Measurements from ENCODE around the gene NRXN2.

Gene NRXN2

DNA sequence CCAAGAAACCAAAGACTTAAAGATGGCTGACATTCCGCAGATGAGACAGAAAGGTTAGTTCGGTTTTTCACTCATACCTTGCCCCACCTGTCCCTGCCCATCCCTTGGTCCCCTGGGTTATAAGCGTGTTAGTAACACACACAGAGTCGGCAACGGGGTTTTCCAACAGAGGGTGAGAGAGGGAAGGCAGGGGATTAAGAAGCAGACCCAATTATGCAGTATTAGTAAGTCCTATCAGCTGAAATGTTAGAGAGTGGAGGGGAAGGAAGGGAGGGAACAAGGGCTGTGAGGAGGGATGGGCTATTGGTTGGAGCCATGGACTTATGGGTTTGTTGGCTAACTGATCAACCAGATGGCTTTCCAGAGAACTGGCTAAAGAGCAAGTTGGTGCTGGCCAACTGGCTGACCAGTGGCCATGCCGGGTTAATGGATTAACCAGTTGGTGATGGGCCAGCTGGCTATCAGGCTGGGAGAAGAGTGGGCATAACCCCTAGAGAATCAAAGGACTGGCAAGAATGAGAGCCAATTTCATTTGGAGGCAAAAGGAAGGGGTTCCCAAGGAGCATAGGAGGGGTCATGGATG, 45.5 kb downstream of the NRXN2 start:
- H2BK15ac ChIP-seq (replicated peaks; ENCODE audit: low read depth), result no peak overlapping the region
- H3K9ac ChIP-seq (ENCODE audit: low read length), result no peak overlapping the region
- no peak overlapping the region for H2AK5ac ChIP-seq (ENCODE audit: low read length)
- no peak overlapping the region for H2BK120ac ChIP-seq (ENCODE audit: low read depth, low read length)
- no peak overlapping the region for H4K8ac ChIP-seq (ENCODE audit: low read depth, low read length)
- no peaks in the 10 kb centered on the region for H3K79me2 ChIP-seq (ENCODE audit: control insufficient read depth, insufficient read depth, low read length)
- no peak overlapping the region for H2BK5ac ChIP-seq (ENCODE audit: low read length)
- H4K5ac ChIP-seq (ENCODE audit: low read length), result no peak overlapping the region
- WGBS (ENCODE audit: extremely low coverage, insufficient coverage, low lambda C conversion rate), result no CpG with 5 or more reads among the region's 6 CpGs
- H3K23ac ChIP-seq (ENCODE audit: low read length), result no peak overlapping the region
- H3K4me2 ChIP-seq (ENCODE audit: low read length), result no peak overlapping the region
- H3K18ac ChIP-seq (ENCODE audit: low read length), result no peak overlapping the region
- H3K27me3 ChIP-seq (ENCODE audit: insufficient read depth, low read length, poor library complexity), result no peaks in the 10 kb centered on the region
- H3K4me3 ChIP-seq (ENCODE audit: low read length), result no peak overlapping the region
- no peak overlapping the region for H3K27ac ChIP-seq (ENCODE audit: low read depth, low read length)
- no peak for DNase-seq
- no peak overlapping the region for H3K56ac ChIP-seq (ENCODE audit: low read length)
- no peaks in the 10 kb centered on the region for H3K36me3 ChIP-seq (ENCODE audit: control insufficient read depth, insufficient read depth, low read length)
- H3K4me1 ChIP-seq (ENCODE audit: control insufficient read depth, low read depth, low read length), result no peaks in the 10 kb centered on the region
- H3K79me1 ChIP-seq (ENCODE audit: low read length), result no peaks in the 10 kb centered on the region
- no peak overlapping the region for H3K4ac ChIP-seq (ENCODE audit: low read depth, low read length)

- no peak overlapping the region for H3K4ac ChIP-seq (ENCODE audit: low read depth, low read length)
- no CpG with 5 or more reads among the region's 2 CpGs for WGBS (ENCODE audit: extremely low coverage, insufficient coverage, low lambda C conversion rate)
- H4K5ac ChIP-seq (ENCODE audit: low read length), result no peak overlapping the region
- no peaks in the 10 kb centered on the region for H3K27me3 ChIP-seq (ENCODE audit: insufficient read depth, low read length, poor library complexity)
- H2AK5ac ChIP-seq (ENCODE audit: low read length), result no peak overlapping the region
- H3K56ac ChIP-seq (ENCODE audit: low read length), result no peak overlapping the region
- no peak overlapping the region for H3K9ac ChIP-seq (ENCODE audit: low read length)
- H3K23ac ChIP-seq (ENCODE audit: low read length), result no peak overlapping the region
- H3K27ac ChIP-seq (ENCODE audit: low read depth, low read length), result no peak overlapping the region
- no peak overlapping the region for H3K4me3 ChIP-seq (ENCODE audit: low read length)
- no peak overlapping the region for H2BK5ac ChIP-seq (ENCODE audit: low read length)
- H2BK120ac ChIP-seq (ENCODE audit: low read depth, low read length), result no peak overlapping the region
- H3K4me1 ChIP-seq (ENCODE audit: control insufficient read depth, low read depth, low read length), result no peaks in the 10 kb centered on the region
- H3K4me2 ChIP-seq (ENCODE audit: low read length), result no peak overlapping the region
- no peaks in the 10 kb centered on the region for H3K36me3 ChIP-seq (ENCODE audit: control insufficient read depth, insufficient read depth, low read length)
- no peaks in the 10 kb centered on the region for H3K79me1 ChIP-seq (ENCODE audit: low read length)
- DNase-seq, result no peak
- no peak overlapping the region for H2BK15ac ChIP-seq (replicated peaks; ENCODE audit: low read depth)
- no peak overlapping the region for H3K18ac ChIP-seq (ENCODE audit: low read length)
- no peaks in the 10 kb centered on the region for H3K79me2 ChIP-seq (ENCODE audit: control insufficient read depth, insufficient read depth, low read length)
- no peak overlapping the region for H4K8ac ChIP-seq (ENCODE audit: low read depth, low read length)
These were observed 46.8 kb downstream of the NRXN2 start for GRCh38 chr11:64676261-64676615.

DNA sequence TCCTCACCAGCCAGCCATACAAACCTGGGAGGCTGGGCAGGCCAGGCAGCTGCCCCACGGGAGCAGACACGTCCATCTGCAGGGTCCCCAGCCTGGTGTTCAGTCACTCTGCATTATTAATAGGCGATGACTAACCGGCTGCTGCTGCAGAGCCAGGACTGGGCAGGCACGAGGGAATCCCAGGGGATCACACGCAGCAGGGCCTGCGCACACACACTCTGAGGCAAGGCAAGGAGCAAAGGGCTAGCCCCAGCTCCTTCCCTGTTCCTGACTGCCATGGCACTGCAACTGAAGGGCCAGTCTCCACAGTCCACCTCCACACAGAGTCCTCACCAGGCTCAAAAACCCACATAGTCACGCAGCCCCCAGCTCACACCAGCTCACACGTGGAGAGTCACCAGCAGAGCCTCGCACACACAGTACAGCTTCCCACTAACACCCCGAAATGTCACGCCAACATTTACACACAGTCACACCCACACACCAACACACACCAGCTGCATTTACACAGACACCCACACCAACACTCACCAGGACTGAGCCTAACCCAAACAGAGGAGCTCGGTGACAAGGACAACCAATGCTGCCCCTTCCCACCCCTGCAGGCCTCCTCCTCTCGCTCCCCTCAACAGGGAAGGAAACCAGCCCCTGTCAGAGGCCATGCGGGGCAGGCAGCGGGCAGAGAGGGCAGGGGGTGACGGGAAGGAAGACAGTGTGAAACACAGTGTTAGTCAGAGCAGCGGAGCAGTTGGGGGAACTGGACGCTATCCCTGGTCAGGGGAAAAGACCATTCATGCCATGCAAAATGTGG, 47.3 kb downstream of the NRXN2 start:
- H3K27me3 ChIP-seq (ENCODE audit: insufficient read depth, low read length, poor library complexity), result no peaks in the 10 kb centered on the region
- no peak overlapping the region for H2BK5ac ChIP-seq (ENCODE audit: low read length)
- no peaks in the 10 kb centered on the region for H3K4me1 ChIP-seq (ENCODE audit: control insufficient read depth, low read depth, low read length)
- no peaks in the 10 kb centered on the region for H3K36me3 ChIP-seq (ENCODE audit: control insufficient read depth, insufficient read depth, low read length)
- H3K23ac ChIP-seq (ENCODE audit: low read length), result no peak overlapping the region
- DNase-seq, result no peak
- H2BK120ac ChIP-seq (ENCODE audit: low read depth, low read length), result no peak overlapping the region
- no CpG with 5 or more reads among the region's 19 CpGs for WGBS (ENCODE audit: extremely low coverage, insufficient coverage, low lambda C conversion rate)
- no peaks in the 10 kb centered on the region for H3K79me1 ChIP-seq (ENCODE audit: low read length)
- no peak overlapping the region for H3K18ac ChIP-seq (ENCODE audit: low read length)
- no peak overlapping the region for H3K4me2 ChIP-seq (ENCODE audit: low read length)
- H3K56ac ChIP-seq (ENCODE audit: low read length), result no peak overlapping the region
- H2BK15ac ChIP-seq (replicated peaks; ENCODE audit: low read depth), result no peak overlapping the region
- H3K27ac ChIP-seq (ENCODE audit: low read depth, low read length), result no peak overlapping the region
- no peak overlapping the region for H3K4me3 ChIP-seq (ENCODE audit: low read length)
- H3K79me2 ChIP-seq (ENCODE audit: control insufficient read depth, insufficient read depth, low read length), result no peaks in the 10 kb centered on the region
- H4K8ac ChIP-seq (ENCODE audit: low read depth, low read length), result no peak overlapping the region
- H3K9ac ChIP-seq (ENCODE audit: low read length), result no peak overlapping the region
- no peak overlapping the region for H3K4ac ChIP-seq (ENCODE audit: low read depth, low read length)
- no peak overlapping the region for H4K5ac ChIP-seq (ENCODE audit: low read length)
- H2AK5ac ChIP-seq (ENCODE audit: low read length), result no peak overlapping the region

DNA sequence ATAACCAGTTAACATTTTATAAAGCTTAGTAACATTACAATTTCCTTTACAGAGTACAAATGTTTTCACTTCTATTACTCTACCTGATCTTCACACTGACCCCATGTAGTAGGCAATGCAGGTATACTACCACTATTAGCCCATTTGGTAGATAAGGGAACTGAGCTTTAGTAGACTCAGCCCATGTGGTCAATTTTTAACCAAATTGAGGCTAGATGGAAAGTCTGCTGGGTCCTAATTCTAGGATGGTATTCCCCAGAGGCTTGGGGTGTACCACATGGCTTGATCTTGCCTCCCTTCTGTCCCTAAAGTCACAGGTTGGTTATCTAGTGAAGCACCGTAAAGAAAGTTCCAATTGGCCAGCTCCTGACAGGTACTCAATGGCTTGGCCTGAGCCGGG, 48.2 kb downstream of the NRXN2 start:
- no peak overlapping the region for H4K8ac ChIP-seq (ENCODE audit: low read depth, low read length)
- no peaks in the 10 kb centered on the region for H3K36me3 ChIP-seq (ENCODE audit: control insufficient read depth, insufficient read depth, low read length)
- H3K4me1 ChIP-seq (ENCODE audit: control insufficient read depth, low read depth, low read length), result no peaks in the 10 kb centered on the region
- no peak overlapping the region for H3K23ac ChIP-seq (ENCODE audit: low read length)
- no peaks in the 10 kb centered on the region for H3K79me1 ChIP-seq (ENCODE audit: low read length)
- no peak overlapping the region for H3K4me3 ChIP-seq (ENCODE audit: low read length)
- no peak overlapping the region for H2BK15ac ChIP-seq (replicated peaks; ENCODE audit: low read depth)
- H2BK5ac ChIP-seq (ENCODE audit: low read length), result no peak overlapping the region
- H3K4me2 ChIP-seq (ENCODE audit: low read length), result no peak overlapping the region
- no peak overlapping the region for H2AK5ac ChIP-seq (ENCODE audit: low read length)
- H3K9ac ChIP-seq (ENCODE audit: low read length), result no peak overlapping the region
- no CpG with 5 or more reads among the region's 2 CpGs for WGBS (ENCODE audit: extremely low coverage, insufficient coverage, low lambda C conversion rate)
- H3K79me2 ChIP-seq (ENCODE audit: control insufficient read depth, insufficient read depth, low read length), result no peaks in the 10 kb centered on the region
- H3K18ac ChIP-seq (ENCODE audit: low read length), result no peak overlapping the region
- no peak overlapping the region for H3K56ac ChIP-seq (ENCODE audit: low read length)
- H3K27ac ChIP-seq (ENCODE audit: low read depth, low read length), result no peak overlapping the region
- DNase-seq, result no peak
- no peaks in the 10 kb centered on the region for H3K27me3 ChIP-seq (ENCODE audit: insufficient read depth, low read length, poor library complexity)
- H3K4ac ChIP-seq (ENCODE audit: low read depth, low read length), result no peak overlapping the region
- H4K5ac ChIP-seq (ENCODE audit: low read length), result no peak overlapping the region
- H2BK120ac ChIP-seq (ENCODE audit: low read depth, low read length), result no peak overlapping the region

DNA sequence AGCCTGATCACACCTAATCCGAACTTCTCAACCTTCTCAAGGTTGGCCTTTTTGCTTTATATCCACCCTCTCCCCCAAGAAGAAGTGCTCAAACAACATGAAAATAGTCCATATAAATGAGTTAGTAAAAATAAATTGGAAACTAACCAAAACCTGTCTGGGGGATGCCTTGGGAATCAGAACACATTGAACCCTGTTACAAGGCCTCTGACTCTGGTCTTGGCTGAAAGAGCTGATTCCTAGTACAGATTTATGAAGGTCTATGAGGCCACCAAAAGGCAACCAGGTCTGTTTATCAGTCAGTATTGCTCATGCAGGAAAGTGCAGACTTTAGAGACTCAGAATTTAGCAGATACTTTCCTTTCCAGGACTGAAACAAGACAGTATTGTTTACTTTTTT, 49.7 kb downstream of the NRXN2 start:
- WGBS (ENCODE audit: extremely low coverage, insufficient coverage, low lambda C conversion rate), result no CpG with 5 or more reads among the region's 1 CpG
- Histone ChIP-seq H3K79me1 (ENCODE audit: low read length) (no peaks in the 10 kb centered on the region), H3K4ac (ENCODE audit: low read depth, low read length) (no peak overlapping the region), H3K23ac (ENCODE audit: low read length) (no peak overlapping the region), H3K36me3 (ENCODE audit: control insufficient read depth, insufficient read depth, low read length) (no peaks in the 10 kb centered on the region), H3K4me3 (ENCODE audit: low read length) (no peak overlapping the region), H2AK5ac (ENCODE audit: low read length) (no peak overlapping the region), H3K9ac (ENCODE audit: low read length) (no peak overlapping the region), H2BK15ac (replicated peaks; ENCODE audit: low read depth) (no peak overlapping the region), H3K4me1 (ENCODE audit: control insufficient read depth, low read depth, low read length) (no peaks in the 10 kb centered on the region), H2BK5ac (ENCODE audit: low read length) (no peak overlapping the region), H3K4me2 (ENCODE audit: low read length) (no peak overlapping the region), H3K18ac (ENCODE audit: low read length) (no peak overlapping the region), H4K8ac (ENCODE audit: low read depth, low read length) (no peak overlapping the region), H2BK120ac (ENCODE audit: low read depth, low read length) (no peak overlapping the region), H3K56ac (ENCODE audit: low read length) (no peak overlapping the region), H3K79me2 (ENCODE audit: control insufficient read depth, insufficient read depth, low read length) (no peaks in the 10 kb centered on the region), H4K5ac (ENCODE audit: low read length) (no peak overlapping the region), H3K27ac (ENCODE audit: low read depth, low read length) (no peak overlapping the region), H3K27me3 (ENCODE audit: insufficient read depth, low read length, poor library complexity) (no peaks in the 10 kb centered on the region)
- no peak for DNase-seq

GRCh38 chr11:64672875-64673274, 50.1 kb downstream of the NRXN2 start:
- no peaks in the 10 kb centered on the region for H3K4me1 ChIP-seq (ENCODE audit: control insufficient read depth, low read depth, low read length)
- no peak overlapping the region for H3K4ac ChIP-seq (ENCODE audit: low read depth, low read length)
- WGBS (ENCODE audit: extremely low coverage, insufficient coverage, low lambda C conversion rate), result no CpG with 5 or more reads among the region's 2 CpGs
- no peak for DNase-seq
- H3K4me3 ChIP-seq (ENCODE audit: low read length), result no peak overlapping the region
- no peak overlapping the region for H4K5ac ChIP-seq (ENCODE audit: low read length)
- H2BK5ac ChIP-seq (ENCODE audit: low read length), result no peak overlapping the region
- H2AK5ac ChIP-seq (ENCODE audit: low read length), result no peak overlapping the region
- no peaks in the 10 kb centered on the region for H3K79me2 ChIP-seq (ENCODE audit: control insufficient read depth, insufficient read depth, low read length)
- no peaks in the 10 kb centered on the region for H3K27me3 ChIP-seq (ENCODE audit: insufficient read depth, low read length, poor library complexity)
- no peak overlapping the region for H4K8ac ChIP-seq (ENCODE audit: low read depth, low read length)
- H3K23ac ChIP-seq (ENCODE audit: low read length), result no peak overlapping the region
- no peak overlapping the region for H2BK120ac ChIP-seq (ENCODE audit: low read depth, low read length)
- H3K27ac ChIP-seq (ENCODE audit: low read depth, low read length), result no peak overlapping the region
- no peak overlapping the region for H3K9ac ChIP-seq (ENCODE audit: low read length)
- H3K79me1 ChIP-seq (ENCODE audit: low read length), result no peaks in the 10 kb centered on the region
- H3K36me3 ChIP-seq (ENCODE audit: control insufficient read depth, insufficient read depth, low read length), result no peaks in the 10 kb centered on the region
- no peak overlapping the region for H3K4me2 ChIP-seq (ENCODE audit: low read length)
- no peak overlapping the region for H2BK15ac ChIP-seq (replicated peaks; ENCODE audit: low read depth)
- H3K56ac ChIP-seq (ENCODE audit: low read length), result no peak overlapping the region
- no peak overlapping the region for H3K18ac ChIP-seq (ENCODE audit: low read length)

Measured in mesendoderm (in vitro differentiated cells).